Measurements from ENCODE around the gene PSMB7.

PSMB7 gene

GRCh38 chr9:124323904-124324303 lies 91.3 kb downstream of the PSMB7 start:
- no peak for DNase-seq

GRCh38 chr9:124322618-124323432 lies 92.4 kb downstream of the PSMB7 start:
- DNase-seq = no peak

- DNase-seq = no peak
Measured at GRCh38 chr9:124321935-124322334, 93.3 kb downstream of the PSMB7 start.

GRCh38 chr9:124321416-124321815 lies 93.8 kb downstream of the PSMB7 start:
- DNase-seq = no peak

GRCh38 chr9:124320062-124320973 lies 94.9 kb downstream of the PSMB7 start:
- no peak for DNase-seq

GRCh38 chr9:124315882-124316281 lies 99.4 kb downstream of the PSMB7 start:
- DNase-seq = no peak

- no peak for DNase-seq
Measured at GRCh38 chr9:124313940-124314339, 101.3 kb downstream of the PSMB7 start.

GRCh38 chr9:124312290-124313265 lies 102.7 kb downstream of the PSMB7 start:
- DNase-seq = no peak

- no peak for DNase-seq
Measured at GRCh38 chr9:124311283-124311682, 104.0 kb downstream of the PSMB7 start.

GRCh38 chr9:124309667-124310084 lies 105.6 kb downstream of the PSMB7 start:
- no peak for DNase-seq

GRCh38 chr9:124308606-124309491 lies 106.4 kb downstream of the PSMB7 start:
- DNase-seq = no peak

GRCh38 chr9:124307379-124308030 lies 107.7 kb downstream of the PSMB7 start:
- no peak for DNase-seq

- DNase-seq = no peak
Measured at GRCh38 chr9:124306098-124306735, 109.0 kb downstream of the PSMB7 start.

GRCh38 chr9:124304285-124304684 lies 111.0 kb downstream of the PSMB7 start:
- DNase-seq = no peak

- no peak for DNase-seq
Measured at GRCh38 chr9:124303762-124304161, 111.5 kb downstream of the PSMB7 start.
